H1 (cell line): ENCODE results near the gene EVA1C. TPM values are rescaled to one million over a fixed set of nuclear protein-coding genes. Genes with fewer than 3 reads are reported as not detected.

ENCODE experiments used
- CTCF ChIA-PET: fragments of 300-600 bp; sonication (Branson Sonifier 250); formaldehyde crosslinking; loops from one replicate; lab custom pipeline; 2021; ENCODE audit not compliant: partially characterized antibody; lab: Charles Lee
- POLR2A ChIA-PET: fragments of 300-600 bp; sonication (Branson Sonifier 250); formaldehyde crosslinking; loops from one replicate; lab custom pipeline; 2021; ENCODE audit warnings: inconsistent platforms; ENCODE audit not compliant: partially characterized antibody; lab: Charles Lee
- DNase-seq, 2 experiments: peaks; one replicate each; pipeline versions ENCODE4 v3.0.0 to v3.0.0-alpha.2; 2010 to 2022; ENCODE audit warnings: low spot score in 2 of 2, low read depth in 1 of 2, mixed read lengths in 1 of 2
- FAIRE-seq: peaks from 2 replicates; lab custom pipeline; 2011; peaks lifted over from hg19 to GRCh38; lab: Jason Lieb, UNC
- H2AFZ ChIP-seq: 2 replicates; pipeline ENCODE4 v1.8.1; 2012; ENCODE audit warnings: low read length, inconsistent platforms
- H2AK5ac ChIP-seq: 2 replicates; pipeline ENCODE4 v1.6.1; 2013; ENCODE audit warnings: low read depth, low read length
- H2BK120ac ChIP-seq: replicated peaks from 2 replicates; pipeline ENCODE3; 2013; ENCODE audit warnings: low read depth, low read length, inconsistent platforms
- H2BK12ac ChIP-seq: 2 replicates; pipeline ENCODE4 v1.6.1; 2013; ENCODE audit warnings: low read depth, low read length
- H2BK15ac ChIP-seq: 2 replicates; pipeline ENCODE4 v1.6.1; 2013; ENCODE audit warnings: low read length
- H2BK20ac ChIP-seq: 2 replicates; pipeline ENCODE4 v1.6.1; 2013; ENCODE audit warnings: low read length
- H2BK5ac ChIP-seq: 2 replicates; pipeline ENCODE4 v1.6.1; 2013; ENCODE audit warnings: low read depth, low read length
- H3K14ac ChIP-seq: 2 replicates; pipeline ENCODE4 v1.6.1; 2013; ENCODE audit warnings: inconsistent platforms; ENCODE audit not compliant: insufficient read length
- H3K18ac ChIP-seq: 2 replicates; pipeline ENCODE4 v1.6.1; 2013; ENCODE audit warnings: low read length; ENCODE audit errors: extremely low read depth
- H3K23ac ChIP-seq: 2 replicates; pipeline ENCODE4 v1.6.1; 2013; ENCODE audit warnings: inconsistent platforms; ENCODE audit not compliant: insufficient read length
- H3K23me2 ChIP-seq: 2 replicates; pipeline ENCODE4 v1.6.1; 2013; ENCODE audit warnings: low read depth, low read length
- H3K27ac ChIP-seq: 2 replicates; pipeline ENCODE4 v1.6.1; 2011; ENCODE audit warnings: low read depth, low read length, inconsistent platforms
- H3K27me3 ChIP-seq, 4 experiments: replicated peaks in 1 of 4; 1 replicate in 1 of 4; 2 replicates in 3 of 4; pipeline versions ENCODE4 v1.6.1 to v1.8.1; 2011 to 2013; ENCODE audit warnings: low read length in 3 of 4, mild to moderate bottlenecking in 3 of 4, inconsistent platforms in 2 of 4, mixed read lengths in 2 of 4, moderate library complexity in 1 of 4; ENCODE audit not compliant: control insufficient read depth in 3 of 4, insufficient read depth in 3 of 4; ENCODE audit errors: extremely low read depth in 1 of 4
- H3K36me3 ChIP-seq, 4 experiments: 2 replicates each; pipeline versions ENCODE4 v1.6.1 to v1.8.1; 2011 to 2013; ENCODE audit warnings: mild to moderate bottlenecking in 4 of 4, low read length in 3 of 4, moderate library complexity in 2 of 4, control low read depth in 1 of 4, inconsistent platforms in 1 of 4; ENCODE audit not compliant: insufficient read depth in 4 of 4, control insufficient read depth in 2 of 4
- H3K4ac ChIP-seq: replicated peaks from 2 replicates; pipeline ENCODE3; 2013; ENCODE audit warnings: low read length, low read depth, mixed read lengths, inconsistent platforms; ENCODE audit not compliant: insufficient read length
- H3K4me1 ChIP-seq, 4 experiments: replicated peaks in 1 of 4; 1 replicate in 1 of 4; 2 replicates in 3 of 4; pipeline versions ENCODE4 v1.6.1 to v1.8.1; 2011 to 2013; ENCODE audit warnings: low read length in 3 of 4, inconsistent platforms in 2 of 4, mixed read lengths in 1 of 4; ENCODE audit not compliant: insufficient read depth in 4 of 4, control insufficient read depth in 3 of 4
- H3K4me2 ChIP-seq, 2 experiments: 2 replicates each; pipeline versions ENCODE4 v1.6.1 to v1.8.1; 2011 to 2013; ENCODE audit warnings: low read depth in 2 of 2, low read length in 2 of 2, control low read depth in 1 of 2, inconsistent platforms in 1 of 2, mild to moderate bottlenecking in 1 of 2; ENCODE audit not compliant: insufficient read depth in 1 of 2
- H3K4me3 ChIP-seq, 4 experiments: fragments of 200-600, 300-600 bp in 1 of 4; sonication (generic), shearing (Covaris generic), sonication (Bioruptor Twin) in 1 of 4; 2 replicates each; pipeline versions ENCODE4 v1.5.1 to v1.8.1; 2011 to 2016; ENCODE audit warnings: low read length in 4 of 4, low read depth in 3 of 4, control low read depth in 2 of 4, inconsistent platforms in 2 of 4, mild to moderate bottlenecking in 2 of 4, mixed read lengths in 1 of 4, moderate library complexity in 1 of 4; ENCODE audit not compliant: insufficient read depth in 2 of 4; ENCODE audit errors: extremely low read depth in 1 of 4
- H3K56ac ChIP-seq: replicated peaks from 2 replicates; pipeline ENCODE3; 2013; ENCODE audit warnings: low read depth, mild to moderate bottlenecking, mixed read lengths, low read length, inconsistent platforms; ENCODE audit not compliant: insufficient read length
- H3K79me1 ChIP-seq: 2 replicates; pipeline ENCODE4 v1.6.1; 2013; ENCODE audit warnings: low read depth, low read length, control low read depth
- H3K79me2 ChIP-seq, 2 experiments: 2 replicates each; pipeline versions ENCODE4 v1.6.1 to v1.8.1; 2012 to 2013; ENCODE audit warnings: low read length in 2 of 2, mild to moderate bottlenecking in 2 of 2, inconsistent platforms in 1 of 2; ENCODE audit not compliant: insufficient read depth in 2 of 2, control insufficient read depth in 1 of 2
- H3K9ac ChIP-seq, 4 experiments: replicated peaks in 1 of 4; 1 replicate in 1 of 4; 2 replicates in 3 of 4; pipeline versions ENCODE4 v1.6.1 to v1.8.1; 2011 to 2013; ENCODE audit warnings: low read depth in 3 of 4, low read length in 3 of 4, control low read depth in 2 of 4, mild to moderate bottlenecking in 2 of 4, moderate library complexity in 2 of 4, inconsistent platforms in 1 of 4; ENCODE audit errors: extremely low read depth in 1 of 4
- H3K9me3 ChIP-seq, 2 experiments: 2 replicates each; pipeline versions ENCODE4 v1.6.1 to v1.8.1; 2012 to 2013; ENCODE audit warnings: mild to moderate bottlenecking in 2 of 2, moderate library complexity in 2 of 2, control low read depth in 1 of 2, inconsistent platforms in 1 of 2, low read depth in 1 of 2, low read length in 1 of 2, mixed read lengths in 1 of 2; ENCODE audit not compliant: insufficient read depth in 2 of 2
- H4K20me1 ChIP-seq, 2 experiments: replicated peaks in 1 of 2; 2 replicates each; pipeline versions ENCODE3 to v1.8.1; 2011 to 2013; ENCODE audit warnings: inconsistent platforms in 2 of 2, low read length in 2 of 2, mild to moderate bottlenecking in 1 of 2; ENCODE audit not compliant: insufficient read depth in 2 of 2, control insufficient read depth in 1 of 2
- H4K5ac ChIP-seq: 2 replicates; pipeline ENCODE4 v1.6.1; 2013; ENCODE audit warnings: low read length, low read depth, mixed read lengths, inconsistent platforms; ENCODE audit not compliant: insufficient read length
- H4K8ac ChIP-seq: 2 replicates; pipeline ENCODE4 v1.8.0; 2013; ENCODE audit warnings: mild to moderate bottlenecking, moderate library complexity, low read length, inconsistent platforms; ENCODE audit not compliant: insufficient read depth; ENCODE audit errors: extremely low read depth
- H4K91ac ChIP-seq: replicated peaks from 2 replicates; pipeline ENCODE3; 2013; ENCODE audit warnings: low read length, mixed read lengths, inconsistent platforms; ENCODE audit not compliant: insufficient read length
- BCL11A ChIP-seq, 2 experiments: IDR thresholded peaks; one replicate each; pipeline ENCODE4 v1.6.1; 2011; ENCODE audit warnings: low read depth in 2 of 2, low read length in 2 of 2, mild to moderate bottlenecking in 2 of 2
- CBX5 ChIP-seq: fragments of 300-800, 300-1000 bp; sonication (generic); IDR thresholded peaks from 2 replicates; pipeline ENCODE4 v1.7.1; 2016; ENCODE audit warnings: antibody characterized with exemption, low read length, low read depth
- CREB1 ChIP-seq: IDR thresholded peaks from 2 replicates; pipeline ENCODE4 v1.6.1; 2012; ENCODE audit warnings: inconsistent platforms
- RAD21 ChIP-seq, 2 experiments: IDR thresholded peaks in 1 of 2; conservative IDR thresholded peaks in 1 of 2; 2 replicates each; pipeline ENCODE4 v1.6.1; 2011; ENCODE audit warnings: low read depth in 2 of 2, low read length in 2 of 2, improper control_type of control experiment in 1 of 2, inconsistent platforms in 1 of 2, mild to moderate bottlenecking in 1 of 2, moderate library complexity in 1 of 2
- RFX5 ChIP-seq: IDR thresholded peaks from 2 replicates; pipeline ENCODE4 v1.6.1; 2011; ENCODE audit warnings: low read depth, low read length, improper control_type of control experiment, borderline replicate concordance
- USF2 ChIP-seq: IDR thresholded peaks from 2 replicates; pipeline ENCODE4 v1.6.1; 2011; ENCODE audit warnings: low read length, improper control_type of control experiment
- WGBS, 2 experiments: shearing (Covaris generic) in 1 of 2; methylation state at CpG; one replicate each; pipeline versions ENCODE4 v1.1.6 to v1.1.7; 2013 to 2015; ENCODE audit warnings: low lambda C conversion rate in 2 of 2, mixed read lengths in 2 of 2, inconsistent platforms in 1 of 2, low coverage in 1 of 2, missing lambda C conversion rate in 1 of 2; ENCODE audit not compliant: insufficient replicate concordance in 2 of 2, insufficient coverage in 1 of 2, insufficient read length in 1 of 2; ENCODE audit errors: extremely low coverage in 1 of 2, missing lambda C conversion rate in 1 of 2; 5-methylcytosine and 5-hydroxymethylcytosine counted together
- polyA plus RNA-seq, 7 experiments: library from polyadenylated mRNA; depleted of rRNA in 3 of 7; stranded (reverse) in 5 of 7; unstranded in 2 of 7; fragments of >200 nt in 5 of 7; fragments of 200-250 nt in 2 of 7; gene quantifications; 1 replicate in 5 of 7; 2 replicates in 1 of 7; 4 replicates in 1 of 7; pipeline versions ENCODE4 v1.2.1 to v1.2.3, GENCODE V29; 2011 to 2013; ENCODE audit warnings: missing spikeins in 2 of 7, mixed read lengths in 2 of 7
- total RNA-seq: library from RNA; stranded (reverse); fragmentation: NEBNext Ultra II Directional; extraction: Animal tissue kit (Norgen Biotek cat#: 25700); gene quantifications from 2 replicates; pipeline ENCODE4 v1.2.1, GENCODE V29; 2021

The EVA1C gene
- total and polyA plus RNA-seq, 2 of the 8 experiments (the other 6 are each of a cell fraction or from before 2014, with no cell fraction given), result 2.6 to 3.6 TPM

DNA sequence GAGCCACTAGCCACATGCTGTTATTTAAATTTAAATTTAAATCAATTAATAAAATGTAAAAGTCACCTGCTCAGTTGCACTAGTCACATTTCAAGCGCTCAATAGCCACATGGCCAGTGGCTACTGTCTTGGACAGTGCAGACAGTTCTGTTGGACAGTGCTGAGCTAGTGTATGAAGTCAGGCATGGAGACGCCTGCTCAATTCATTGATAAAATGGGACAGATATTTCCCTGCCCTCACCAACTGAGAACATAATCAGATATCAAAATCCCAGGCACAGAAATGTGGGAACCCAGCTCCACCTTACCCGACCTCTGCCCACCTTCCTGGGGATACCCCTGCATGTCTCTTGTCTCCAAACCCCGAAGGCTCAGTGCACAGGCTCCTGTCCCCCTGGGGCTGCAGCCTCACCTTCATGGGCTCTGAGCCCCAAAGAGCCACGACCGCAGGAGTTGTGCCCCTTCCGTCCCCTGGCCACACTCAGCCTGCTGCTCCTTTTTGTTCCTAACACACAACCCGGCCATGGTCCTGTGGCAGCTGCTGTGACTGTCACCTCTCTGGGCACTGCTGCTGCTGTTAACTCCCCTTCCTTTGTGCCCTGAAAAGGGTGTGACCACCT lies 109.3 kb downstream of the EVA1C start:
- no peak for FAIRE-seq
- no peak overlapping the region for H3K4me2 ChIP-seq
- H2BK5ac ChIP-seq, result peak overlapping the region; percentile 16; the same call in 1 of the 2 replicates
- no peak overlapping the region for H2AFZ ChIP-seq
- 83% methylated on average over 8 of the region's 8 CpGs; no CpG with 5 or more reads in 1 of the 2 experiments for WGBS, 2 experiments
- no peaks in the 10 kb centered on the region for H3K36me3 ChIP-seq
- 0 out of 2 replicates have a peak overlapping the region, but pooled peaks have one; percentile 5 for H2AK5ac ChIP-seq
- H3K18ac ChIP-seq, result peak overlapping the region; percentile 48; the same call in 1 of the 2 replicates
- no peak overlapping the region for H2BK20ac ChIP-seq
- no peak overlapping the region for H2BK120ac ChIP-seq
- H3K9ac ChIP-seq, result no peak overlapping the region
- no peaks in the 10 kb centered on the region for H3K27me3 ChIP-seq
- H3K23me2 ChIP-seq, result no peaks in the 10 kb centered on the region; the same call in 1 of the 2 replicates
- H2BK15ac ChIP-seq, result peak overlapping the region; percentile 92
- H4K5ac ChIP-seq, result no peak overlapping the region
- no peak for DNase-seq
- CTCF ChIA-PET, result interaction anchor here (0.7 to 1.6 kb wide), 8 partner anchors 12 to 120 kb away, joined by 3 to 5 read pairs (median 4); no protein-coding TSS in a partner anchor
- H4K8ac ChIP-seq, result no peak overlapping the region; the same call in 1 of the 2 replicates
- no peaks in the 10 kb centered on the region for H3K9me3 ChIP-seq
- H3K23ac ChIP-seq, result no peak overlapping the region
- H4K91ac ChIP-seq, result peak overlapping the region; percentile 37
- no peaks in the 10 kb centered on the region; the same call in 1 of the 2 replicates for H3K79me1 ChIP-seq
- TF ChIP-seq CBX5, result no peak
- no peak for TF ChIP-seq CREB1
- TF ChIP-seq RAD21 (IDR thresholded peaks at IDR 0.05 in 1 of 2, conservative IDR thresholded peaks at IDR 0.05 in 1 of 2; ENCODE audit: low read depth in 2 of 2, low read length in 2 of 2), result no peak
- TF ChIP-seq RFX5, result no peak
- TF ChIP-seq BCL11A (IDR thresholded peaks at IDR 0.05; ENCODE audit: low read depth in 2 of 2, low read length in 2 of 2), result no peak
- no peak for TF ChIP-seq USF2
- TF ChIP-seq, all 59 proteins: peak for 0
- Histone ChIP-seq H2BK12ac (peak overlapping the region; percentile 60; the same call in 1 of the 2 replicates), H3K14ac (no peak overlapping the region), H3K4me3 (no peak overlapping the region), H3K4me1 (peaks cover 0 to 18% (median 7%) of the 10 kb centered on the region in 4 experiments; a peak in 5 of 7 replicates), H4K20me1 (no peaks in the 10 kb centered on the region), H3K4ac (no peak overlapping the region), H3K27ac (no peak overlapping the region), H3K56ac (no peak overlapping the region), H3K79me2 (no peaks in the 10 kb centered on the region)
- POLR2A ChIA-PET, result interaction anchor here (0.9 to 1.2 kb wide), 2 partner anchors 39 to 40 kb away, joined by 3 to 4 read pairs; no protein-coding TSS in a partner anchor
